HG02884 (cell line): ENCODE data around the gene SH2D2A.

Source experiments
- ATAC-seq: cut with Tn5 transposase; IDR thresholded peaks from one replicate; pipeline ENCODE4 v1.9.1; 2021; ENCODE audit warnings: mild to moderate bottlenecking, moderate library complexity; ENCODE audit not compliant: unreplicated experiment

Gene SH2D2A

DNA sequence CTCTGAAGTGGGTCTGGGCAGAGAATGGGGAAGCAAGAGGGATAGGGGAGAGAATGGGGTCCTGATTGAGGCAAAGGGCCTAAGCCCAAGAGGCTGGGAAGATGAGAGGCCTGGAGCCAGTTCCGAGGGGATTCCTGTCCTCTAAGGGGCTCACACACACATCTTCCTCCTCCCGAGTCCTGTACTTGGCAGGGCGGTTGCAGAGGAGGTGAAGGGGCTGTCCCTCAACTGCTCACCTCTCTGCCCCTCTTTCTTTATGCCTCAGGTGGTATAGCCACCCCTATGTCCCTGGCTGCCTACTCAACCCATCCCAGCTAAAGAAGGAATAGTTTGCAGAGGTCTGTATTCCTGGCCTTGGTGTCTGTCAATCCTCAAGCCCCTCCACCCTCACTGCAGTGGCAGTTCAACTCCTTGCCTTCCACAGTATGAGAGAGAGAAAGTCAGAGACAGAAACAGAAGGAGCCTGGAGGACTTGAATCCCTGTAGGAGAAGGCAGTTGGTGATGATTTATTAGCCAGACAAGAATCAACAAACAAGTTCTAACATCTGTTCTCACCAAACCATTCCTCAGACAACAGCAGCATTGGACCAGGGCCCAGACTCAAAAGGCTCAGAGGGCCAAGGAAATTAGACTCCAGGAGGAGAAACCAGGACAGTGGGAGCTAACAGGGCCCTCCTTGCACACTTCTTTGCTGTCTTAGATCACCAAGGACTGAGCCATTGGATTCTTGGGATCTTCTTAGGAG lies 10.7 kb downstream of the SH2D2A start:
- no peak for ATAC-seq

GRCh38 chr1:156804572-156805243 lies 11.9 kb downstream of the SH2D2A start:
- no peak for ATAC-seq

DNA sequence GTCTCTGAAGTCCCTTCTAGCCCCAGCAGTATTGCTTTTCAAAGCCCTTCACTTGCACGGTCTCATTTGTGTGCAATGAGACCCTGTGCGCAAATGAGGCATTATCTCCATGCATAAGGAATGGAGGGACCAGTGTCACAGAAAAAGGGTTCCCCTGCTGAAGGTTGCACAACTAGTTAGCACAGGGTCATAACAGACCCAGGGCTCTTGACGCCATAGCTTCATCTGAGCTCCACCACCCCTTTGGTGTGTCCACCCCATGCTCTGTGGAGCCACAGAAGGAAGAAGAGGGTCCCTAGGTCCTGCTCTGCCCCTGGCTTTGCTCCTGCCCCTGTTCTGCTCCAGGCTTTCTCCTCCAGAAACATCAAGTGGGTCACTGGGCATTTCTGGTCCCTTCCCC lies 12.6 kb downstream of the SH2D2A start:
- ATAC-seq, result no peak

DNA sequence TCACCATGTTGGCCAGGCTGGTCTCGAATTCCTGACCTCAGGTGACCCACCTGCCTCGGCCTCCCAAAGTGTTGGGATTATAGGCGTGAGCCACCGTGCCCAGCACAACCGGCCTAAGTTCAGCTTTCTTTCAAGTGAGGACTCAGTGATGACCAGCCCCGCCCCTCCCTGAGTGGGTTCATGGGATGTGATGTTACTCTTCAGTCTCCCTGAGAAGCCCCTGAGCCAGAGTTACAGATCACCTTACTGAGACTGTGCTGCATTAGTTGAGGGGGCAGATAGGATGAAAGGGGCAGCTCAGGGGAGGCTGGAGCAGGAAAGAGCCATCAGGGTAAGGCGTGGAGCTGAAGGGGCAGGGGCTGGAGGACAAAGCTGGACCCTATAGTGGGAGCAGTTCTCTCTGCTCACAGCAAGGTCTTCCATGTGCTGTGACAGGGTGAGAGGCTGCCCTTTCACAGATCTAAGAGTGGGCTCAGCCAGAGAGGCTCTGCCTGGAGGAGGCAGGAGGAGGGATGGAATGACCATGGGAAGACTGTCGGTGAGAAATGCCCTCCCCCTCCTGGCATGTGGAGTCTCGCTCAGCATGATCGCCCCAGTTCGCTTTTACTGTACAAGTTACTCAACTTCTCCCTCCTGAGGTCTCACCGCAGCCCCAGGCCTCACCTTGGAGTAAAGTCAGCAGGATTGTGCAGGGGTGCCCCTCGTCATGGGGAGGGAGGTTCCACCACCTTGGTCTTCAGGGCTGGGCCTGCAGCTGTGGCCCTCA lies 13.4 kb downstream of the SH2D2A start:
- no peak for ATAC-seq

GRCh38 chr1:156802421-156802935 lies 14.2 kb downstream of the SH2D2A start:
- ATAC-seq, result no peak

DNA sequence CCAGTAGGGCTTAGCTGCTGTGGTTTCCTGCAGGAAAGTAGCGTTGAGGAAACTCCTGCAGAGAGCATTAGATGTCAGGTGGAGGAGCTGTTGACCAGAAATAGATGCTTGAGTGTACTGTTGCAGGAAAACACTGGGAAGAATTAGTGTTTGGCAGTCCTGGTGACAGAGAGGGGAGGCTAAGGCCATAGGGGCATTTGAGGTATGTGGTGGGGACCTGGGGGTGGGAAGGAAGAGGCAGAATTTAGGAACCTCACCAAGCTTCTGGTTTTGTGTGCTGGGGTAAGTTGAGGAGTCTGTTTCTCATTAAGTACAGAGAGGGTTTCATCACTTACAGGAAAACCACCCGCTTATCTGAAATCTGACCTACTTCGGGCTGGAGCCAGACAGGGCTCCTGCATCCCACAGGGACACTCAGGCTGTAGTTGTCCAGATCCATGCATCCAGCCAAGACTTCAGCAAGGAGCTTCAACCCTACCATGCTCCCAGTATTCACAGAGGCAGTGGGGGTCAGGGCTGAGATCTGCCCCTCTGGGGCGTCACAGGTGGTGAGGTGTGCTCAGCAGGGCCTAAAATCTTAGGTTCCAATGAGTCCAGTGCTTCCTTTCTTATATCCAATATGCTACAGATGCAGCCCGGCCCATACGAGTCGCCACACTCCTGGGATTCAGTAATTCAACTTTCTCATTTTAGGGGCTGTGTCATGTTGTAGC lies 15.1 kb downstream of the SH2D2A start:
- ATAC-seq, result no peak

- ATAC-seq, result no peak
These were observed 19.3 kb downstream of the SH2D2A start for GRCh38 chr1:156797212-156797871.

DNA sequence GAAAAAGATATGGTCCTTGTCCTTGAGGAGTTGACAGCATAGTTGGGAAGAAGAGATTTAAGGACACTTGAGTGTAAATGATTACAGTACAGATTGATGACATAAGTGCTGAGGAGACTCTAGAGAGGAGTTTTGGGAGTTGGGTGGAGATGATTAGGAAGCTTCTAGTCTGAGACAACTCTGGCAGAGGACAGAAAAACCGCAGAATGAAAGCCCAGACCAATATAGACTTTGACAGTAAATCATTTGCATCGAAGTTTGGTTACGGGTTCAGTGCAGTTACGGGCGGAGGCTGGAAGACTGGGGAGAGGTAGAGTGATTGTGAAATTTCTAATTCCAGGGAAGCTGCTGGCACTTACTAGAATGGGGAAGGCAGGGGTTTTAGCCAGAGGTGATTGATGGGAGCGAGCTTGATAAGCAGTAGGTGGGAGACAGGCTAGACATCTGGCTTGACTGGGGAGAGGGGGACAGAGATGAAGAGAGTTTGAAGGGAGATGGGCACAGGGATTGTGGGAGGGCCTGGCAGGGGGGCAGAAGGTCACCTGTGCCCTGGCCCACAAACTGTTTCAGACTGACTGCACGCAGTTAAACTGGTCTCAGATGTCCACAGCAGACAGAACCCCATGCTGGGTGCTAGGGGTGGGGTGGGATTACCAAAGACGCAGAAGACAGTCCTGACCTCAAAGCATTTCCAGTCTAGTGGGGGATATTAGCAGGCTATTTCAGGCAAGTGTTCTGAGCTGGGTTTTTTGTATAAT lies 20.1 kb downstream of the SH2D2A start:
- ATAC-seq, result no peak

- no peak for ATAC-seq
These were observed 20.9 kb downstream of the SH2D2A start for GRCh38 chr1:156795787-156796186.

DNA sequence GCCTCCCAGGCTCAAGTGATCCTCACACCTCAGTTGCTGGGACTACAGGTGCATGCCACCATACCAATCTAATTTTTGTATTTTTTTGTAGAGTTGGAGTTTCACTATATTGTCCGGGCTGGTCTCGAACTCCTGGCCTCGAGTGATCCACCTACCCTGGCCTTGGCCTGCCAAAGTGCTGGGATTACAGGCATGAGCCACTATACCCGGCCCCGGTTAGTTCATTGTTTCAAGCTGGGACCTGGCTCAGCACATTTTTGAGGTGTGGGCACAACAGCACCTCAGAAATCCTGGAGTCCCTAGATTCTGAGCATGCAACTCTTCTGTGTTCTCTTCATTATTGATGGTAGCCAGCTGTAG lies 21.3 kb downstream of the SH2D2A start:
- ATAC-seq, result no peak

- no peak for ATAC-seq
These were observed 21.9 kb downstream of the SH2D2A start for GRCh38 chr1:156794506-156795373.

DNA sequence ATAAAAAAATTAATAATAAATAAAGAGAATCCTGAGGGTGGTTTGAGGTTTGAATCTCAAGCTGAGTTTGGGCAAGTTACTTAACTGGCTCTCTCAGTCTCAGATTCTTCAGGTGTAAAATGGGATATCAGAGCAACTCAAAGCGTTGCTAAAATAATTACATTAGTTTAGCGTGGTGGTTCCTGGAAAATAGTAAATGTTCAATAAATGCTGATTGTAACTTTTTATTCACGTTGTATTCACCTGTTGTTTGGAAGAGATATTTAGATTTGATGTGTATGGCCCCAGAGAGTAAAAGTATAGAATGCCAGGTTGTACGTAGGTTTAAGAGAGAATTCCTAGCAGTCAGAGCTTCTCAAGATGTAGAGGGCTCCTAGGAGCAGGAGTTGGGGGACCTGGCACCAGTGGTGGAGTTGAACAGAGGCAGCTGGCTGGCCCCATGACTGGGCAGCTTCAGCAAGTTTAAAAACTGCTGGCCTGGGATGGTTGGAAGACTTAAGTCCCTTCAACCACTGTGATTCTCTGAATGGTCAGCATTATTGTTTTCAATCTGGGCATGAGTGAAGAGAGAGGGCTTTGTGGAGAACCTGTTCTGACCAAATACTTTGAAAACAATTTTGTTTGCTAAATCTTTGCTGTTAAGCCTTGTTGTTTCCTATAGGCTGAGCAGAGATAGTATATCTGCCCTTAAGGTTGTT lies 26.9 kb downstream of the SH2D2A start:
- no peak for ATAC-seq

- no peak for ATAC-seq
These were observed 28.5 kb downstream of the SH2D2A start for GRCh38 chr1:156788136-156788535.

- ATAC-seq, result no peak
These were observed 30.0 kb downstream of the SH2D2A start for GRCh38 chr1:156786640-156787039.

GRCh38 chr1:156785458-156785857 lies 31.2 kb downstream of the SH2D2A start:
- ATAC-seq, result no peak

GRCh38 chr1:156781585-156782186 lies 35.0 kb downstream of the SH2D2A start:
- no peak for ATAC-seq

GRCh38 chr1:156777573-156777972 lies 39.1 kb downstream of the SH2D2A start:
- no peak for ATAC-seq

GRCh38 chr1:156776942-156777341 lies 39.7 kb downstream of the SH2D2A start:
- ATAC-seq, result no peak
